Fibroblast of the aortic adventitia (primary cell): ENCODE measurements around the gene TLK2. TPM values are rescaled to one million over a fixed set of nuclear protein-coding genes. Genes with fewer than 3 reads are reported as not detected.
A peak's percentile ranks its signal among the peaks of the same experiment; 100 is the strongest.
"Not testable (repeated sequence)": the region's sequence is repeated elsewhere in the genome, so short reads cannot be mapped to it uniquely, and the experiment has no call there.

Source experiments
- DNase-seq: peaks from one replicate; pipeline ENCODE4 v3.0.0-alpha.2; 2010; ENCODE audit warnings: low read depth
- H3K4me3 ChIP-seq: 2 replicates; pipeline ENCODE4 v1.5.1; 2011; ENCODE audit warnings: low read depth, mild to moderate bottlenecking, control low read depth, low read length, moderate library complexity
- total RNA-seq: library from RNA; depleted of rRNA; stranded (reverse); fragments of >200 nt; gene quantifications from 2 replicates; pipeline ENCODE4 v1.2.3, GENCODE V29; 2012; ENCODE audit warnings: low replicate concordance
- TF ChIP-seq, protein P1 (sequence below): IDR thresholded peaks from 2 replicates; pipeline ENCODE4 v1.5.1; 2011; ENCODE audit warnings: mild to moderate bottlenecking, low read length, control low read depth, inconsistent platforms; ENCODE audit not compliant: insufficient read depth

Gene TLK2
- 39.1 and 52.7 TPM in 2 replicates for total RNA-seq

- peak within 1 kb of the TSS; percentile 75 for H3K4me3 ChIP-seq
- peak; percentile 75 for DNase-seq
- TF ChIP-seq, protein P1, sequence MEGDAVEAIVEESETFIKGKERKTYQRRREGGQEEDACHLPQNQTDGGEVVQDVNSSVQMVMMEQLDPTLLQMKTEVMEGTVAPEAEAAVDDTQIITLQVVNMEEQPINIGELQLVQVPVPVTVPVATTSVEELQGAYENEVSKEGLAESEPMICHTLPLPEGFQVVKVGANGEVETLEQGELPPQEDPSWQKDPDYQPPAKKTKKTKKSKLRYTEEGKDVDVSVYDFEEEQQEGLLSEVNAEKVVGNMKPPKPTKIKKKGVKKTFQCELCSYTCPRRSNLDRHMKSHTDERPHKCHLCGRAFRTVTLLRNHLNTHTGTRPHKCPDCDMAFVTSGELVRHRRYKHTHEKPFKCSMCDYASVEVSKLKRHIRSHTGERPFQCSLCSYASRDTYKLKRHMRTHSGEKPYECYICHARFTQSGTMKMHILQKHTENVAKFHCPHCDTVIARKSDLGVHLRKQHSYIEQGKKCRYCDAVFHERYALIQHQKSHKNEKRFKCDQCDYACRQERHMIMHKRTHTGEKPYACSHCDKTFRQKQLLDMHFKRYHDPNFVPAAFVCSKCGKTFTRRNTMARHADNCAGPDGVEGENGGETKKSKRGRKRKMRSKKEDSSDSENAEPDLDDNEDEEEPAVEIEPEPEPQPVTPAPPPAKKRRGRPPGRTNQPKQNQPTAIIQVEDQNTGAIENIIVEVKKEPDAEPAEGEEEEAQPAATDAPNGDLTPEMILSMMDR, result no peak
Measured at GRCh38 chr17:62478424-62478879, at the start of gene TLK2. TSS of gene TLK2 (plus strand) at chr17:62478825. CDS start at chr17:62481126, 2,301 bp downstream.

DNA sequence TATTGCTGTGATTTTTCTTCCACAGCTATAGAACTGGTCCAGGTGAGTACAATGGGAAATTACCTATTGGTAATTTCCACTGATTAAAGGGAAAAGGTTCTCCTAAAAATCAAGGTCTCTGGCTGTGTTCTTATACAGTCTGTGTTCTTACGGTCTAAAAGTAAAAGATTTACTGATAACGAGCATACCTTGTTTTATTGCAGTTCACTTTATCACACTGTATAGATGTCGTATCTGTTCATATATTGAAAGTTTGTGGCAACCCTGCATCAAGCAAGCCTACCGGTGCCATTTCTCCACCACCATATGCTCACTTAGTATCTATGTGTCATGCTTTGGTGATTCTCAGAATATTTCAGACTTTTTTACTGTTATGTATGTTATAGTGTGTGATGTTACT lies 43.4 kb upstream of the TLK2 start:
- DNase-seq, H3K4me3 ChIP-seq: not testable (repeated sequence)

DNA sequence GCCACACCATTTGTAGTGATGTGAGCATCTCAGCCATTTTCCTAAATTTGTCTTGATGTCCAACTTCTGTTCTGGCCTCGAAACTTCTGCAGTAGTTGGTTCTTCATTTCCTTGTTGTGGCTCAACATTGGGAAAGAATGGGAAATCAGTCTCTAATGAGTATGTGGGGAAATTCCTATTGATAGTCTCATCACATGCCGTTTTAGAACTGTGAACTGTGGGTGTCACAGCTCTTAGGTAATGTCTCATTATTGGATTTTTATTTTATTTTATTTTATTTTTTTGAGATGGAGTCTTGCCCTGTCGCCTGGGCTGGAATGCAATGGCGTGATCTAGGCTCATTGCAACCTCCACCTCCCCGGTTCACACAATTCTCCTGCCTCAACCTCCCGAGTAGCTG lies 37.4 kb upstream of the TLK2 start:
- DNase-seq, H3K4me3 ChIP-seq: not testable (repeated sequence)

- no peak for DNase-seq
- TF ChIP-seq, protein P1, result no peak
- no peak overlapping the region for H3K4me3 ChIP-seq
Measured at GRCh38 chr17:62444063-62444462, 34.6 kb upstream of the TLK2 start.

DNA sequence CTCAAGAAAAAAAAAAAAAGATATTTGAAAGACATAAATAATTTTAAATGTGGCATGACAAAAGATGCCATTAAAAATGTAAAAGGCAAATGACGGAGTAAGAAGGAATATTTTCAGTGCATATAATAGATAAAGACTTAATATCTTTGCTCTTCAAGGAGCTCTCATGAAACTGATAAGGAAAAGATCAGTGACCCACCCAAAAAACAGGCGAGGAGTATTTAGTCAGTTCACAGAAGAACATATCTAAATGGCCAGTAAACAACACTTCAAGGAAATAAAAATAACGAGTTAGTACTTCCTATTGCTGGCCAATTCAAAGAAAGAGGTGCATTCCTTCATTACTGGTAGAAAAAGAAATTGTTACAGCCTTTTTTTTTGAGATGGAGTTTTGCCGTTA lies 32.8 kb upstream of the TLK2 start:
- DNase-seq, result not testable (repeated sequence)

GRCh38 chr17:62452195-62452594 lies 26.4 kb upstream of the TLK2 start:
- not testable (repeated sequence) for DNase-seq, H3K4me3 ChIP-seq

More for the DNA sequence above, 32.8 kb upstream of the TLK2 start:
- not testable (repeated sequence) for H3K4me3 ChIP-seq

- not testable (repeated sequence) for H3K4me3 ChIP-seq, DNase-seq
Measured at GRCh38 chr17:62453041-62453440, 25.6 kb upstream of the TLK2 start.

DNA sequence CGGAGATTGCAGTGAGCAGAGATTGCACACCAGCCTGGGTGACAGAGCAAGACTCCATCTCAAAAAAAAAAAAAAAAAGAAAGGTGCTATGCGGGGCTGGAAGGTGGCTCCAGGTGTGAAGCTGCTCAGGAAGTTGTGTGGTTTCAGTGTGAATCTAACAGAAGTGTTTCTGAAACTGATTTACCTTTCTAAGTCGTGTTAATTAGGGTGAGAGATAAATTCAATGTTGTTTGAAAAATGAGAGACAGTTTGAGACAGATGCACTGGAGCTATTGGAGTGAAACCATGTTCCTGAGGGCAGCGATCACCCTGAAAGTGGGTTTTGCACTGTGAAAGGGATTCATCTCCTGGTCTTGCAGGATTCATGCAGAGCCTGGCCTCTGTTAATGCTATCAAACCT lies 25.0 kb upstream of the TLK2 start:
- not testable (repeated sequence) for DNase-seq, H3K4me3 ChIP-seq

DNA sequence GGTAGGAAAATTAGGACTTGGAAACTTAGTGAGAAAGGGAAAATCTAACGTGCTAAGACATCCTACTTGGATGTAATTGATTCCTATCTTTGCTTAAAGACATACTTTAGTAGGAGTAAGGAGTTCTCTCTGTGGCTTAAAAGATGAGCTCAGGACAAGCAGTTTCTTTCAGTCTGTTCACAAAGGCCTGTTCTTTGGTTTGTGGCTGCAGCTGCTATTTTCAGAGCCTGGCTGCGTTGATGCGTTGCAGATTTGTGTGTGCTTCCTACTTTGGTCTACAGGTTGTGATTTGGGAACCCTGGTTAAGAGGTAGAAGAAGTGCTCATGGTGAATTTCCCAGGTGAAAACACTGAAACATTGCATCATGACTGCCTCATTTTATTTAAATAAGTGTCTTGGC lies 24.5 kb upstream of the TLK2 start:
- not testable (repeated sequence) for DNase-seq, H3K4me3 ChIP-seq

- no peak overlapping the region for H3K4me3 ChIP-seq
- DNase-seq, result no peak
- TF ChIP-seq, protein P1, result no peak
Measured at GRCh38 chr17:62456016-62456415, 22.6 kb upstream of the TLK2 start.

DNA sequence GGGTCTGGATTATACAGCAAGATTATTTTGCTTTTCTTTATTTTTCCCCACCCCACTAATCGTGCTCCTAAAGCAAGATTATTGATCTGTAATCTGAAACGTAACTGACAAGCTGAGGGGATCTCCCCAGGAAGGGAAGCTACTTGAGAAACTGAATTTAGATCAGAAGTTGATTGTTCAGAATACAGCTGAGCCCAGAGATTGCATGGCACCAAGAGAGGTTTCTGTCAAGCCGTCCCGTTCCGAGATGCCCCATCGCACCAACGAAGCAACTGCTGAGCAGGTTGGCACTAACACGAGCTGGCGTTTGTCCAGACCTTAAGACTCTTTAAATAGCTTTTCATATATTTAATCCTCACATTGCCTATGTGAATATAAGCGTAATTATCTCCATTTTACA lies 20.1 kb upstream of the TLK2 start:
- DNase-seq, H3K4me3 ChIP-seq: not testable (repeated sequence)

DNA sequence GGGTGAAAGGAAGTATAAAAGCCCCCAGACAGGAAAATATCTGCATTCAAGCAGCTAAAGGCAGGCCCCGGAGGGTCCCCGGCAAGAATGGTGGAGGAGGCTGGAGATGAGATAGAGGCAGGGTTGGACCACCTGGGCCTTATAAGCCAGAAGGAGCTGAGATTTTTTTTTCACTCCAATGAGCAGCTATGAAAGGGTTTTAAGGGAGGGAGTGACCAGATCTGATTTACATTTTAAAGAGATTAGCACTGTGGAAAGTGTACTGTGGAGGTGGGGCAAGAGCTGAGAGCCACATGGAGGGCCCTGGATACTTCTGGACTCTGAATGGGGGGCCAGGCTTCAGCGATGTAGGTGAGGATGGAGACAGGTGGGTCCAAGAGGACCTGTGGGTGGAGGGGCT lies 14.2 kb upstream of the TLK2 start:
- H3K4me3 ChIP-seq, DNase-seq: not testable (repeated sequence)

DNA sequence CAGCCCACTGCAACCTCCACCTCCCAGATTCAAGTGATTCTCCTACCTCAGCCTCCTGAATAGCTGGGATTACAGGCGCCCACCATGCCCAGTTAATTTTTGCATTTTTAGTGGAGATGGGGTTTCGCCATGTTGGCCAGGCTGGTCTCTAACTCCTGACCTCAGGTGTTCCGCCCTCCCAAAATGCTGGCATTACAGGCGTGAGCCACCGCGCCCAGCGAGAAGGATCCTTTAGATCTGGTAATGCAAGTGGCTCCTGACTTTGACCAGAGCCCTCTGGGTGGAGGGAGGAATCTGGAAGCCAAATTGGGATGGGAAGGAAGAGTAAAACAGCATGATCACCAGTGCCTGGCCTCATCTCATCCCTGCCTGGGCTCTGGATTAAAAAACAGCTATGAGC lies 13.4 kb upstream of the TLK2 start:
- H3K4me3 ChIP-seq, DNase-seq: not testable (repeated sequence)

DNA sequence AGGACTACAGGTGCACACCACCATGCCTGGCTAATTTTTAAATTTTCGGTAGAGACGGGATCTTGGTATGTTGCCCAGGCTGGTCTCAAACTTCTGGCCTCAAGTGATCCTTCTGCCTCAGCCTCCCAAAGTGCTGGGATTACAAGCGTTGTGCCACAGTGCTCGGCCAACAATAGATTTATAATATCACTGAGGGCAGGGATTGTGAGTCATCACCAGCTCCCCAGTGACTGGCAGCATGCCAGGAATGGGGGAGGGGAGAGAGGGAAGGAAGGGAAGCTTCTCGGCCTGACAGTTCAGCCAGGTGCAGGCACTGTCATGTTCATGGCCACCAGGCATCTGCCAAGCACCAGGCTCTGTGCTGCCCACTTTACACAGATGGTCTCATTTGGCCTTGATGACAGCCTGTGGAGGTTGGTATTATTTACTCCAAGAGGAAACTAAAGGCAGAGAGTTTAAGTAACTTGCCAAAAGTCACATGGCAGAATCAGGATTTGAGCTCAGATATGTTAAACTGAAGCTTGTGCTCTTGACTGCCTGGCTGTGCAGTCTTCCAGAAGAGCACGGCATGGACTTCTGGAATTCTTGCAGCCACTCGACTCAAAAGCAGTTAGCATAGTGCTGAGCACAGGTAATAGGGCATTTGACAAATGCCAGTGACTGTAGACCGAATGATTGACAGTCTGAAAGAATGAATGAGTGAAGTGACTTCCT lies 7.8 kb upstream of the TLK2 start:
- peak; percentile 56 for DNase-seq

GRCh38 chr17:62471380-62471880 lies 7.2 kb upstream of the TLK2 start:
- H3K4me3 ChIP-seq, DNase-seq: not testable (repeated sequence)

More for the DNA sequence above, 7.8 kb upstream of the TLK2 start:
- H3K4me3 ChIP-seq, result not testable (repeated sequence)
